GDM1 (cell line): ENCODE data around the gene RAB4B.
A peak's percentile ranks its signal among the peaks of the same experiment; 100 is the strongest.
"Not testable (repeated sequence)": the region's sequence is repeated elsewhere in the genome, so short reads cannot be mapped to it uniquely, and the experiment has no call there.

ENCODE experiments used
- DNase-seq: peaks from one replicate; lab custom pipeline; 2025; lab: John Stamatoyannopoulos, UW

The RAB4B gene

DNA sequence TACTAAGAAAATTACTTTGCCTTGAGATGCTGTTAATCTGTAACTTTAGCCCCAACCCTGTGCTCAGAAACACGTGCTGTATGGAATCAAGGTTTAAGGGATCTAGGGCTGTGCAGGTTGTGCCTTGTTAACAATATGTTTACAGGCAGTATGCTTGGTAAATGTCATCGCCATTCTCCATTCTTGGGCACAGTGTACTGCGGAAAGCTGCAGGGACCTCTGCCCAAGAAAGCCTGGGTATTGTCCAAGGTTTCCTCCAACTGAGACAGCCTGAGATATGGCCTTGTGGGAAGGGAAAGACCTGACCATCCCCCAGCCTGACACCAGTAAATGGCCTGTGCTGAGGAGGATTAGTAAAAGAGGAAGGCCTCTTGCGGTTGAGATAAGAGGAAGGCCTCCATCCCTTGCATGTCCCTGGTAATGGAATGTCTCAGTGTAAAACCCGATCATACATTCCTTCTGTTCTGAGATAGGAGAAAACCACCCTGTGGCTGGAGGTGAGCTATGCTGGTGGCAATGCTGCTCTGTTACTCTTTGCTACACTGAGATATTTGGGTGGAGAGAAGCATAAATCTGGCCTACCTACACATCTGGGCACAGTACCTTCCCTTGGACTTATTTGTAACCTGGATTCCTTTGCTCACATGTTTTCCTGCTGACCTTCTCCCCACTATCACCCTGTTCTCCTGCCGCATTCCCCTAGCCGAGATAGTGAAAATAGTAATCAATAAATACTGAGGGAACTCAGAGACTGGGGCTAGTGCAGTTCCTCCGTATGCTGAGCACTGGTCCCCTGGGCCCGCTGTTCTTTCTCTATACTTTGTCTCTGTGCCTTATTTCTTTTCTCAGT lies 44.9 kb downstream of the RAB4B start:
- peak; percentile 81 for DNase-seq

DNA sequence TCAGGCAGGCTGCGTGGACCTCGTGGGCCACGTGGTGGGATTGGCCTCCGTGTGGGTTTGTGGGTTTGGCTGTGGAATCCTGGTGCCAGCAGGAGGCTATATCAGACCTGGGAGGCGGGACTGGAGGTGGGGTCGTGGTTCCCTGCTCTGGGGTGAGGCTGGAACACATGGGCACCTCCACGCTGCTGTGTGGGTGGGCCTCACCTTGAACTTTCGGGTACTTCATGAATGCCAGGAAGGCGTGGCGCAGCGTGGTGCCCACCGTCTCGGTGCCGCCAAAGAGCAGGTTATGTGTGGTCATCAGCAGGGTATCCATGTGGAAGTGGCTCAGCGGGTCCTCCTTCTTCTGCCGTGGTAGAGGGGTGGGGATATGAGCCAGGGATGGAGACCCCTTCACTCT lies 46.9 kb downstream of the RAB4B start:
- not testable (repeated sequence) for DNase-seq

DNA sequence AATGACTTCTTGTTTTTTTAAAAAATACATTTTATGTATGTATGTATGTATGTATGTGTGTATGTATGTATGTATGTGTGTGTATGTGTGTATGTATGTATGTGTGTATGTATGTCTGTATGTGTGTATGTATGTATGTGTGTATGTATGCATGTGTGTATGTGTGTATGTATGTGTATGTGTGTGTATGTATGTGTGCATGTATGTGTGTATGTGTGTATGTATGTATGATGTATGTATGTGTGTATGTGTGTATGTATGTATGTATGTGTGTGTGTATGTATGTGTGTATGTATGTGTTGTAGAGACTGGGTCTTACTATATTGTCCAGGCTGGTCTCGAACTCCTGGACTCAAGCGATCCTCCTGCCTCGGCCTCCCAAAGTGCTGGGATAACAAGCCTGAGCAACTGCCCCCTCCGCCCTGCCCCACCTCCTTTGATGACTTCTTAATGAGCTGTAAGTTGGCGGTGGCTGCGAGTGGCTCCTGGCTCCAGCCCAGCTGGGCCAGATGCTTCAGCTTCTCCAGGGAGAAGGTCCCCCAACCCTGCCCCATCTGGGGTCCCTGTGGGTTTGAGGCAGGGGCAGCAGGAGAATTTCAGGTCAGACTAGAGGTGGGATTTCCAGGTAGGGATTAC lies 47.5 kb downstream of the RAB4B start:
- not testable (repeated sequence) for DNase-seq

DNA sequence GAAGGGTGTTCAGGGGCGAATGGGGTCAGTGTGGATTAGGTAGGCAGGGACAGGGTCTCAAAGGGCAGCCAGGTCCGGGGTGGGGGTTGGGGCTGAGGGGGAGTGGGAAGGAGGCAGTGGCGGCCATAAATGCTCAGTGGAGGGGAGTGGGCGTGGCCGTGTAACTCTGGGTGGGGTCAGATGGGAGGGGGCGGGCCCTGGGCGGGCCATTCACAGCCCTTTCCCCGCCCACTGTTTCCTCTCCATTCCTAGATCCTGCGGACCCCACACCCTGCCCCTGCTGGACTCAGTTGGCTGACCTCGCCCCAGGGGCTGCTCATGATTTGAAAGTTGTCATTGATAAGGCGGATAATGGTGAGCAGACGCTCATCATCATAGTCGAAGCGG lies 48.3 kb downstream of the RAB4B start:
- not testable (repeated sequence) for DNase-seq

DNA sequence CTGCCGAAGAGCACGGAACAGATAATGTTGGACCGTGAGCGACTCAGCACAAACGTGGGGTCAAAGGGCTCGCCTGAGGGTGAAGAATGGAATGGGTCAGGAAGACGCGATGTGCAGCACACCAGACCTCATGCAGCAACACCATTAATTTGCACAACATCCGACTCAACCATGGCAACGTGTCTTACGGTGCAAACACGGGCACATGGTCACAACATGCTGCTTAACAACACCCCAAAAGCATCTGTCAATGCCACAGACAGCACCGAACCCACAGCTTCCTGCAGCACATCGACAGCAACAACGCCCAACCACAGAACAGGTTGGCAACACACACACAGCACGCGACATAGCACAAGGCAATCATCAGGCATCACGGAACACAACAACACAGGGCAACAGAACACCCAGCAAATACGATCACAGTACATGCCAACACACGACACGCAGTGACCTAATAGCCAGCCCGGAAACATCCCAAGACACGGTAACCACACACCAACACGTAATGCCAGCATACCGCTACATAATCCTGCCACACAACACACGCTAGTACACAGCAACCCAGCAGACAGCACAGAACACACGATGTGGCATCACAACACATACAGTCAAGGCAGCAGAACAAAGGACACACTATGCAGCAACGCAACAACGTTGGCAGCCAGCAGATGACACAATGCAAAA lies 48.8 kb downstream of the RAB4B start:
- DNase-seq: not testable (repeated sequence)

DNA sequence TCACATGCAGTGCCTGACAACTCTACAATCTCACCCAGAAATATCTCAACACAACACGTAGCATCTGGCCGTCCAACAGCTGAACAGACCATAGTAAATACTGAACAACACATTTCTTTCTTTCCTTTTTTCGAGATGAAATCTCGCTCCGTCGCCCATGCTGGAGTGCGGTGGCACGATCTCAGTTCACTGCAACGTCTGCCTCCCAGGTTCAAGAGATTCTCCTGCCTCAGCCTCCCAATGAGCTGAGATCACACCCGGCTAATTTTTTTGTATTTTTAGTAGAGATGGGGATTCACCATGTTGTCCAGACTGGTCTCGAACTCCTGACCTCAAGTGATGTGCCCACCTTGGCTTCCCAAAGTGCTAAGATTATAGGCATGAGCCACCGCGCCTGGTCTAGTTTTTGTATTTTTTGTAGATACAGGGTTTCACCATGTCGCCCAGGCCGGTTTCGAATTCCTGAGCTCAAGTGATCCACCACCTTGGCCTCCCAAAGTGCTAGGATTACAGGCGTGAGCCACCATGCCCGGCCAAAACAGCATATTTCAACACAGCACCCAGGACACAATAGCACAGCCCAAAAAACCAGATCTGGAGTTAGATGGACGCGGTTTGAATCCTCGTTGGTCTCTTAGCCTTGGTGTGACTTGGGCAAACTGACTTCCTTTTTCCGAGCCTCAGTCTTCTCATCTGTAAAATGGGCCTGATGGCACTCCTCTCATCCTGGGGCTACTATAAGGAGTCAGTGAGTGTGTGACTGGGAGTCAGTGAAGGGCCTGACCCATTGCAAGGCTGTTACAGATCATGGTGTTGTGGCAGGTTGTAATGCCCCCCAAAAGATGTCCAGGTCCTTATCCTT lies 49.6 kb downstream of the RAB4B start:
- no peak for DNase-seq

DNA sequence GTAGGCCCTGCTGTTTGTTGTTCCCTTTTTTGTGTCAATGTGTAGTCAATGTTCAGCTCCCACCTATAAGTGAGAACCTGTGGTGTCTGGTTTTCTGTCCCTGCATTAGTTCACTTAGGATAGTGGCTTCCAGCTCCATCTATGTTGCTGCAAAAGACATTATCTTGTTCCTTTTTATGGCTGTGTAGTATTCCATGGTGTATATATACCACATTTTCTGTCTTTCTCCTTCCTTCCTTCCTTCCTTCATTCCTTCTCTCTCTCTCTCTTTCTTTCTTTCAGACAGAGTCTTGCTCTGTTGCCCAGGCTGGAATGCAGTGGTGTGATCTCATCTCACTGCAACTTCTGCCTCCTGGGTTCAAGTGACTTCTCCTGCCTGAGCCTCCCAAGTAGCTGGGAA lies 51.2 kb downstream of the RAB4B start:
- DNase-seq: no peak

DNA sequence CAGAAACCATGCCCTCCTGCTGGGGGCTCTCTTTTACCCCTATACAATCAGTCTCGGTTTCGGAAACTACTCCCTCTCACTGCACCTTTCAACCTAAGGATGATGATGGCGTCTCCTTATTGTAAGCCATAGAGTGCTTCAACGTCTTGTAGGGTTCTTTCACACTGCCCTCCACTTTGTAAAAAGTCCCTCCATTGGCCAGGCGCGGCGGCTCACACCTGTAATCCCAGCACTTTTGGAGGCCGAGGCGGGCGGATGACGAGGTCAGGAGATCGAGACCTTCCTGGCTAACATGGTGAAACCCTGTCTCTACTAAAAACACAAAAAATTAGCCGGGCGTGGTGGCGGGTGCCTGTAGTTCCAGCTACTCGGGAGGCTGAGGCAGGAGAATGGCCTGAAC lies 52.7 kb downstream of the RAB4B start:
- not testable (repeated sequence) for DNase-seq

DNA sequence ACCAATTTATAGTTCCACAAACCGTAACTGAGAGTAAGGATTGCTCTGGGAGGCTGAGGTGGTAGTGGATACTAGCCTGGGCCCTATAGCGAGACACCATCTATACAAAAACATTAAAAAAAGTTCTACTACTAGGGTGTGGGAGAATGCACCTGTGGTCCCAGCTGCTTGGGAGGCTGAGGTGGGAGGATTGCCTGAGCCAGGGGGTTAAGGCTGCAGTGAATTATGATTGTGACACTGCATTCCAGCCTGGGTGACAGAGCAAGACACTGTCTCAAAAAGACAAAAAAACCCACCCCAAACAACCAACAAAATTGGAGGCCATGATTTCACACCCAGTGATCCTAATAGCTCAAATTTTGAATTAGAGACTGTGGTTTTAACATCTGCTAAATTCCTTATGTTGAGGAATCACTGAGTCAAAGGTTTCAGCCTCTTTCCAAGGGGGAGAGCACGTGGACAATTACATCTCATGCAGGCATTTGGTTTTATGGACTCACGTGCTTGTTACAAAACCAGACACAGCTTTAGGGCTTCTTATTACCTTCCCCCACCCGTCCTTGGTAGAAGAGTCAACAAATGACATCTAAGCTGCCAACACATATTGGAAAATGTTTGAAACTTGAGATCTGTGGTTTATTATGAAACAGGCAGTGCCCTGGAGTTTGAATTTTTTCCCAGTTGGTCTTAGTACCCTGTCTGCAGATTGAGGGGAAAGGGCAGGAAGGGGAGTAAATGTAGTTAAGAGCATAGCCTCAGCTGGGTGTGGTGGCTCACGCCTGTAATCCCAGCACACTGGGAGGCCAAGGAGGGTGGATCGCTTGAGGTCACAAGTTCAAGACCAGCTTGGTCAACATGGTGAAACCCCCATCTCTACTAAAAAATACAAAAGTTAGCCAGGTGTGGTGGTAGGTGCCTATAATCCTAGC lies 53.7 kb downstream of the RAB4B start:
- no peak for DNase-seq

DNA sequence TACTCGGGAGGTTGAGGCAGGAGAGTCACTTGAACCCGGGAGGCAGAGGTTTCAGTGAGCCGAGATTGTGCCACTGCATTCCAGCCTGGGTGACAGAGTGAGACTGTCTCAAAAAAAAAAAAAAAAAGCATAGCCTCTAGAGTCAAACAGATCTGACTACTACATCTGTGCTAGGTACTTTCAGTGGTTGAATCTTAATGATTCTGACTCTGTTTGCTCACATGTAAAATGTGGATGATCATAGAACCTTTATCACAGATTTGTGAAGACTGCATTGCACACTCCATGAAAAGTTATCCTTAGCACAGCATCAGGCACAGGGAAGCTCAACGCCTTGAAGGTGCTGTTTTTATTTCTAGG lies 54.4 kb downstream of the RAB4B start:
- DNase-seq: not testable (repeated sequence)

DNA sequence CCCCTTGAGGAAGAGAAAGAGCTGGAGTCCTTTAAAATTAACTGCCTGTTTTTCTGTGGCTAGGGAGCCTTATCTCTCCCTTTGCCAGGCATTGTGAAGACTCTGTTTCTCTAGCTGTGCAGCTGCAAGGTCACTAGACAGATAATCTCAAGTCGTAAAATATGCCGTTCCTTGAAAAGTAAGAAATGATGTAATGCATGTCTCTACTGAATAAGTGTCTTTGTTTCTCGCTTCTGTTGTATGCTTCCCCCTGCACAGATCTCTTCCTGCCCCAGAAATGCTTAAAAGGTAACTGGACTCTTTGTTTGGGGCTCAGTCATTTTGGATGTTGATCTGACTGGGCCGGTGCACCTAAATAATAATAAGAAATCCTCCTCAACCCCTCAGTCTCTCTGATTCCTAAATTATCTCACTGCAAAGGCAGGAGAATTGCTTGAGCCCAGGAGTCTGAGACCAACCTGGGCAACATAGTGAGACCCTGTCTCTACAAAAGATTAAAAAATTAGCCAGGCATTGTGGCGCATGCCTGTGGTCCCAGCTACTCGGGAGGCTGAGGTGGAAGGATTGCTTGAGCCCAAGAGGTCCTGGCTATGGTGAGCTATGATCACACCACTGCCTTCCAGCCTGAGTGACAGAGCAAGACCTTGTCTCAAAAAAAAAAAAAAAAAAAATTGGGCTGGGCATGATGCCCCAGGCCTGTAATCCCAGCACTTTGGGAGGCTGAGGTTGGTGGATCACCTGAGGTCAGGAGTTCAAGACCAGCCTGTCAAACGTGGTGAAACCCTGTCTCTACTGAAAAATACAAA lies 55.9 kb downstream of the RAB4B start:
- DNase-seq: not testable (repeated sequence)

DNA sequence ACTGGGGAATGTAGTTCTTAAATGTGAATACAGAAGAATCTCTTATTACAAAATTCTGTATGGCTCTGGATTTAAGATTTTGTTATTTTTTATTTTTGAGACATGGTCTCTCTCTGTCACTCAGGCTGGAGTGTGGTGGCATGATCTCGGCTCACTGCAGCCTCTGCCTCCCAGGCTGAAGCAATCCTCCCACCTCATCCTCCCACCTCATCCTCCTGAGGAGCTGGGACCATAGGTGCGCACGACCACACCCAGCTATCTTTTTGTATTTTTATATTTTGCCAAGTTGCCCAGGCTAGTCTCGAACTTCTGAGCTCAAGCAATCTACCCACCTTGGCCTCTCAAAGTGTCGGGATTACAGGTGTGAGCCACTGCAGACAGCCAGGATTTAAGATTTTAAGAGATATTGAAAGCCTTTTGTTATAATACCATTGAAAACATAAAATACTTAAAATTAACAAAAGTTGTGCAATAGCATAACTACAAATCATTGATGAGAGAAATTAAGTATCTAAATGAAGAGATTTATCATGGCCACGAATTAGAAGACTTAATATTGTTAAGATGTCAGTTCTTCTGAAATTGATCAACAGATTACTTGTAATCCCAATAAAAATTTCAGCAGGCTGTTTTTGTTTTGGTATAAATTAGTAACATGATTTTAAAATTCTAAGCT lies 58.8 kb downstream of the RAB4B start:
- no peak for DNase-seq

DNA sequence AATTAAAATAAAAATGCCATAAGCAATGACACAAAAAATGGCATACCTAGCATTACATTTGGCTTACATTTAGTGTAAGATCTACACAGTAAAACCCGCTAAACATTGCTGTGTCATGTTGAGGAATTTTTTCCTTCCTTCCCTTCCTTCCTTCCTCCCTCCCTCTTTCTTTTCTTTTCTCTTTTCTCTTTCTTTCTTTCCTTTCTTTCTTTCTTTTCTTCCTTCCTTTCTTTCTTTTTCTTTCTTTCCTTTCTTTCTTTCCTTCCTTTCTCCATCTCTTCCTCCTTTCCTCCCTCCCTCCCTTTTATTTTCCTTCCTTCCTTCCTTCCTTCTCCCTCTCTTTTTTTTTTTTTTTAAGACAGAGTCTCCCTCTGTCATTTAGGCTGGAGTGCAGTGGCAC lies 60.4 kb downstream of the RAB4B start:
- not testable (repeated sequence) for DNase-seq

DNA sequence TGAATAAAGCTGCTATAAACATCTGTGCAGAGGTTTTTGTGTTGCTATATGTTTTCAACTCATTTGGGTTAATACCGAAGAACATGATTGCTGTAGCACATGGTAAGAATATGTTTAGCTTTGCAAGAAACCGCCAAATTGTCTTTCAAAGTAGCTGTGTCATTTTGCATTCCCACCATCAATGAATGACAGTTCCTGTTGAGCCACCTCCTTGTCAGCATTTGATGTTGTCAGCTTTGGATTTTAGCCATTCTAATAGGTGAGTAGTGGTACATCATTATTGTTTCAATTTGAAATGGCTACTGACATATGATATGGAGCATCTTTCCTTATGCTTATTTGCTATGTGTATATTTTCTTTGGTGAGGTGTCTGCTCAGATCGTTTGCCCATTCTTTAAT lies 64.0 kb downstream of the RAB4B start:
- not testable (repeated sequence) for DNase-seq

DNA sequence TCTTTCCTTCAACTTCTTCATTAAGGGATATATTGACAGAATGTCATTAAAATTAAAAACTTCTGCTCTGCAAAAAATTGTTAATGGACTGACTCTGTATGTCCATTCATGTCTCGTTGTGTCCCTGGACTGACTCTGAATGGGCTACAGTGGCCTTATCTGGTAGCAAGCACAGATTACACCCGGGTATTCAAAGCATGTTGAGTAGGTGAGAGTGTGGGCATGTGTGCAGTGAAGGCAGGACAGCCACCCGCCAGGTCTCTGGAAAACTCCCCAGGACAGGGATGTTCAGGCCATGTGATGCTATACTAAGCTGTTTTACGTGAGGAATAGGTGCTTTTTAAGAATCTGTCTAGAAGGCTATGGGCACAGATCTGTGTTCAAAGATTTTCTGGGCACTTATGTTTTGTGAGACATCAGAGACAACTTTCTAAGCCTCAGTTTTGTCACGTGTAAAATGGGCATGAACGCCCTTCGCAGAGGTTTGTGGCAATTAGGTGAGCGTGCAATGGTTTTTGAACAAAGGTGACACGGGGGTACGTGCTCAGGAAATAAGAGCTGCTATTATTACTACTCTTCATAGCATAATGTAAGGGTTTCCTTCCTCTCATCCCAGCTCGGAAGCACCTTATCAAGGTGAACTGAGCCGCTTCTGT lies 65.1 kb downstream of the RAB4B start:
- DNase-seq: not testable (repeated sequence)

DNA sequence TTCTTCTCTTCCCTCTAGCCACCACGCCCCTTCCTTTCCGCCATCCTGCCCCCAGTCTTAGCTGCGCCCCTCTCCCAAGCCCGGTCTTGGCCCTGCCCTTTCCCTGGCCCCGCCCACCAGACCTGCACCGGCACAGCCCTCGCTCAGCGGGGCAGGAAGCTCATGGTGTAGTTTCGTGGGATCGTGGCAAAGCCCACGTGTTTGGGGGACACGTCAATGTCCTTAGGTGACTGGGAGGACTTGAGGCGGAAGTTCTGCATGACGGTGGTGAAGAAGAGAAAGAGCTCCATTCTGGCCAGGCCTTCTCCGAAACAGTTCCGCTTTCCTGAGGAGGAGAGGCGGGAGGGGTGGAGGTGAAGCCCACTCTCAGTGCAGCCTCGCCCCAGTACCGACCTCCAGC lies 65.6 kb downstream of the RAB4B start:
- peak; percentile 65 for DNase-seq
